Activated gamma-delta T cell treated with Interleukin-2 at 50 U/mL for 16 hours (primary cell): ENCODE results near the gene DLK1.

Source experiments
- DNase-seq: peaks from one replicate; pipeline ENCODE4 v3.0.0-alpha.2; 2020

DLK1 gene

GRCh38 chr14:100736269-100737180 lies 9.8 kb downstream of the DLK1 start:
- DNase-seq: no peak

- DNase-seq: no peak
Observed at GRCh38 chr14:100737526-100737925, 10.8 kb downstream of the DLK1 start.

GRCh38 chr14:100738269-100738691 lies 11.6 kb downstream of the DLK1 start:
- DNase-seq: no peak

- DNase-seq: no peak
Observed at GRCh38 chr14:100738704-100739131, 12.0 kb downstream of the DLK1 start.

- no peak for DNase-seq
Observed at GRCh38 chr14:100739306-100739705, 12.6 kb downstream of the DLK1 start.

- no peak for DNase-seq
Observed at GRCh38 chr14:100740196-100740825, 13.6 kb downstream of the DLK1 start.

- DNase-seq: no peak
Observed at GRCh38 chr14:100740929-100741328, 14.2 kb downstream of the DLK1 start.

GRCh38 chr14:100741966-100742365 lies 15.3 kb downstream of the DLK1 start:
- DNase-seq: no peak

GRCh38 chr14:100746326-100746725 lies 19.6 kb downstream of the DLK1 start:
- no peak for DNase-seq

GRCh38 chr14:100747021-100747586 lies 20.4 kb downstream of the DLK1 start:
- no peak for DNase-seq

- no peak for DNase-seq
Observed at GRCh38 chr14:100747736-100748135, 21.0 kb downstream of the DLK1 start.

- no peak for DNase-seq
Observed at GRCh38 chr14:100748403-100748802, 21.7 kb downstream of the DLK1 start.

- no peak for DNase-seq
Observed at GRCh38 chr14:100748944-100749343, 22.3 kb downstream of the DLK1 start.

GRCh38 chr14:100749967-100750597 lies 23.4 kb downstream of the DLK1 start:
- no peak for DNase-seq

GRCh38 chr14:100750762-100751699 lies 24.3 kb downstream of the DLK1 start:
- no peak for DNase-seq

- DNase-seq: no peak
Observed at GRCh38 chr14:100754020-100754419, 27.3 kb downstream of the DLK1 start.

- DNase-seq: no peak
Observed at GRCh38 chr14:100755649-100756048, 29.0 kb downstream of the DLK1 start.

- DNase-seq: no peak
Observed at GRCh38 chr14:100761481-100761880, 34.8 kb downstream of the DLK1 start.

GRCh38 chr14:100762089-100762515 lies 35.4 kb downstream of the DLK1 start:
- no peak for DNase-seq

GRCh38 chr14:100762901-100763300 lies 36.2 kb downstream of the DLK1 start:
- DNase-seq: no peak

GRCh38 chr14:100764471-100765115 lies 37.9 kb downstream of the DLK1 start:
- no peak for DNase-seq

GRCh38 chr14:100765296-100765695 lies 38.6 kb downstream of the DLK1 start:
- DNase-seq: no peak
